ENCODE results near the gene ITPA. TPM values are rescaled to one million over a fixed set of nuclear protein-coding genes. Genes with fewer than 3 reads are reported as not detected.

Gene ITPA
- total and polyA plus RNA-seq, 2 of the 13 experiments (the other 11 are each of a cell fraction or from before 2014, with no cell fraction given): 60.1 to 103 TPM

DNA sequence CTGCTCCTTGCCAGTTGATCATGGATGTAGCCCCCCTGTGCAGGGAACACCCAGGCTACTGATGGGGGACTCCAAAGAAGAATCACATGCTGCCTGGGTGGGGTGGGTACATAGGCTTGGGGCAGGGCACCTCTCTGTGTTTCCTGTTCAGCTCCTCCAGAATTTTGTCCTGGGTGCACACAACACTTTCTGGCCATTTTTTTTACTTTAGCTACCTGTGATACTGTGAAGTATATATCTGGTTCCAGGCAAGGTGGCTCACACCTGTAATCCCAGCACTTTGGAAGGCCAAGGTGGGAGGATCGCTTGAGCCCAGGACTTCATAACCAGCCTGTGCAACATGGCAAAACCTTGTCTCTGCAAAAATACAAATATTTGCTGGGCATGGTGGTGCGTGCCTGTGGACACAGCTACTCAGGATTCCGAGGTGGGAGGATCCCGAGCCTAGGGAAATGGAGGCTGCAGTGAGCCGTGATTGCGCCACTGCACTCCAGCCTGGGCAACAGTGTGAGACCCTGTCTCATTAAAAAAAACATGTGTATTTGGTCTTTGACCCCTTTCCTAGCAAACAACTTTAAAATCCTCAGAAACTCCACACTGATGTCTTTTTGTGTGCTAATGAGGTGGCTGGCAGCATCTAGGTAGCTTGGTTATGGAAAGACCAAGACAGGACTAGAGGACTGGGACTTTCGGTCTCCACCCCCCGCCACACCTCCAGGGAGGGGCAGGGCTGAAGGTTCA, 15.6 kb downstream of the ITPA start (continued):
- no peak for TF ChIP-seq ZBTB7A (CRISPR knock-in tag; IDR thresholded peaks at IDR 0.05)
- peak; percentile 74; the same call in 1 of the 2 replicates for TF ChIP-seq ZNF264 (CRISPR knock-in tag; IDR thresholded peaks at IDR 0.05)
- TF ChIP-seq, protein P1, sequence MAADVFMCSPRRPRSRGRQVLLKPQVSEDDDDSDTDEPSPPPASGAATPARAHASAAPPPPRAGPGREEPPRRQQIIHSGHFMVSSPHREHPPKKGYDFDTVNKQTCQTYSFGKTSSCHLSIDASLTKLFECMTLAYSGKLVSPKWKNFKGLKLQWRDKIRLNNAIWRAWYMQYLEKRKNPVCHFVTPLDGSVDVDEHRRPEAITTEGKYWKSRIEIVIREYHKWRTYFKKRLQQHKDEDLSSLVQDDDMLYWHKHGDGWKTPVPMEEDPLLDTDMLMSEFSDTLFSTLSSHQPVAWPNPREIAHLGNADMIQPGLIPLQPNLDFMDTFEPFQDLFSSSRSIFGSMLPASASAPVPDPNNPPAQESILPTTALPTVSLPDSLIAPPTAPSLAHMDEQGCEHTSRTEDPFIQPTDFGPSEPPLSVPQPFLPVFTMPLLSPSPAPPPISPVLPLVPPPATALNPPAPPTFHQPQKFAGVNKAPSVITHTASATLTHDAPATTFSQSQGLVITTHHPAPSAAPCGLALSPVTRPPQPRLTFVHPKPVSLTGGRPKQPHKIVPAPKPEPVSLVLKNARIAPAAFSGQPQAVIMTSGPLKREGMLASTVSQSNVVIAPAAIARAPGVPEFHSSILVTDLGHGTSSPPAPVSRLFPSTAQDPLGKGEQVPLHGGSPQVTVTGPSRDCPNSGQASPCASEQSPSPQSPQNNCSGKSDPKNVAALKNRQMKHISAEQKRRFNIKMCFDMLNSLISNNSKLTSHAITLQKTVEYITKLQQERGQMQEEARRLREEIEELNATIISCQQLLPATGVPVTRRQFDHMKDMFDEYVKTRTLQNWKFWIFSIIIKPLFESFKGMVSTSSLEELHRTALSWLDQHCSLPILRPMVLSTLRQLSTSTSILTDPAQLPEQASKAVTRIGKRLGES (CRISPR knock-in tag; IDR thresholded peaks at IDR 0.05; ENCODE audit: borderline replicate concordance): no peak
- TF ChIP-seq, protein P2, sequence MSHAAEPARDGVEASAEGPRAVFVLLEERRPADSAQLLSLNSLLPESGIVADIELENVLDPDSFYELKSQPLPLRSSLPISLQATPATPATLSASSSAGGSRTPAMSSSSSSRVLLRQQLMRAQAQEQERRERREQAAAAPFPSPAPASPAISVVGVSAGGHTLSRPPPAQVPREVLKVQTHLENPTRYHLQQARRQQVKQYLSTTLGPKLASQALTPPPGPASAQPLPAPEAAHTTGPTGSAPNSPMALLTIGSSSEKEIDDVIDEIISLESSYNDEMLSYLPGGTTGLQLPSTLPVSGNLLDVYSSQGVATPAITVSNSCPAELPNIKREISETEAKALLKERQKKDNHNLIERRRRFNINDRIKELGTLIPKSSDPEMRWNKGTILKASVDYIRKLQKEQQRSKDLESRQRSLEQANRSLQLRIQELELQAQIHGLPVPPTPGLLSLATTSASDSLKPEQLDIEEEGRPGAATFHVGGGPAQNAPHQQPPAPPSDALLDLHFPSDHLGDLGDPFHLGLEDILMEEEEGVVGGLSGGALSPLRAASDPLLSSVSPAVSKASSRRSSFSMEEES (CRISPR knock-in tag; IDR thresholded peaks at IDR 0.05): peak; percentile 73
- no peak for TF ChIP-seq TAF15 (IDR thresholded peaks at IDR 0.05; ENCODE audit: low read depth, low read length, poor library complexity, severe bottlenecking)
- 0 out of 2 replicates have a peak, but pooled peaks have one; percentile 26 for TF ChIP-seq ZFX (CRISPR knock-in tag; IDR thresholded peaks at IDR 0.05; ENCODE audit: low read depth)

DNA sequence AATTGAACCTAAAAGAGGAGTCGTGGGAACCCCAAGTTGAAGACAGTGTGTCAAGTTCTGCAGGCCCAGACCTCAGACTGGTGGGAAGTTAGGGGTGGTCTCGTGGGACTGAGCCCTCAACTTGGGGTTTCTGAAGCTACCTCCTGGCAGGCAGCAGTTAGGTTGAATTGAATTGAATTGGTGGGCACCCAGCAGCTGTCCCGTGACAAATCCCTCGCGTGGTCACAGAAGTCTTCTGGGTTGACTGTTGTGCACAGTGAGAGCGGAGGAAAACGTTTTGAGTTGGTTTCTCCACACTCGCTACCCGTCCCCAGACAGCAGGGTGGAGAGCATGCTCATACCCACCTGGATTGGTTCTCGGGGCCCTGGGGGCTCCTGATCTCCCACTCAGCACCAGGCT, 16.8 kb downstream of the ITPA start:
- 91% methylated on average over 10 of the region's 10 CpGs for WGBS (ENCODE audit: low lambda C conversion rate)
- TF ChIP-seq ATF1 (CRISPR knock-in tag; IDR thresholded peaks at IDR 0.05): no peak
- no peak for TF ChIP-seq POGZ (CRISPR knock-in tag; IDR thresholded peaks at IDR 0.05)
- TF ChIP-seq ZNF331 (CRISPR knock-in tag; IDR thresholded peaks at IDR 0.05): no peak
- no peak for TF ChIP-seq TBX3 (IDR thresholded peaks at IDR 0.05; ENCODE audit: borderline replicate concordance)
- TF ChIP-seq ZNF441 (CRISPR knock-in tag; IDR thresholded peaks at IDR 0.05; ENCODE audit: borderline replicate concordance): no peak
- no peak for TF ChIP-seq NONO (IDR thresholded peaks at IDR 0.05)
- no peak for TF ChIP-seq NONO (CRISPR knock-in tag; conservative IDR thresholded peaks at IDR 0.05)
- TF ChIP-seq, protein P3, sequence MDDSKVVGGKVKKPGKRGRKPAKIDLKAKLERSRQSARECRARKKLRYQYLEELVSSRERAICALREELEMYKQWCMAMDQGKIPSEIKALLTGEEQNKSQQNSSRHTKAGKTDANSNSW (CRISPR knock-in tag; IDR thresholded peaks at IDR 0.05; ENCODE audit: borderline replicate concordance): 0 out of 2 replicates have a peak, but pooled peaks have one; percentile 52
- TF ChIP-seq ZNF224 (CRISPR knock-in tag; IDR thresholded peaks at IDR 0.05): no peak
- TF ChIP-seq PHF20 (CRISPR knock-in tag; IDR thresholded peaks at IDR 0.05): no peak
- TF ChIP-seq, protein P4, sequence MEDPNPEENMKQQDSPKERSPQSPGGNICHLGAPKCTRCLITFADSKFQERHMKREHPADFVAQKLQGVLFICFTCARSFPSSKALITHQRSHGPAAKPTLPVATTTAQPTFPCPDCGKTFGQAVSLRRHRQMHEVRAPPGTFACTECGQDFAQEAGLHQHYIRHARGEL (CRISPR knock-in tag; IDR thresholded peaks at IDR 0.05): 0 out of 2 replicates have a peak, but pooled peaks have one; percentile 35
- TF ChIP-seq TEAD3 (CRISPR knock-in tag; optimal IDR thresholded peaks at IDR 0.05; ENCODE audit: borderline replicate concordance): peak; percentile 4
- no peak for TF ChIP-seq ZNF572 (CRISPR knock-in tag; IDR thresholded peaks at IDR 0.05)

More for the DNA sequence above, 16.8 kb downstream of the ITPA start:
- Histone ChIP-seq H3K27ac (ENCODE audit: extremely low read length, insufficient read depth, low read length) (peak overlapping the region; percentile 3), H3K4me3 (replicated peaks in 1 of 3; ENCODE audit: insufficient read depth in 1 of 3, low read depth in 2 of 3, low read length in 3 of 3) (no peak overlapping the region), H2AFZ (ENCODE audit: low read length) (no peak overlapping the region), H4K20me1 (ENCODE audit: insufficient read depth, low read length) (no peaks in the 10 kb centered on the region), H3K9me3 (ENCODE audit: low read length) (no peaks in the 10 kb centered on the region), H3K27me3 (ENCODE audit: control insufficient read depth in 1 of 2, insufficient read depth in 2 of 2, low read length in 2 of 2) (no peaks in the 10 kb centered on the region), H3K9ac (ENCODE audit: insufficient read depth, low read depth, low read length) (no peak overlapping the region), H3K4me1 (ENCODE audit: insufficient read depth, low read length) (peaks cover 65% of the 10 kb centered on the region), H3K4me2 (ENCODE audit: low read depth, low read length) (no peak overlapping the region), H3K36me3 (replicated peaks in 1 of 2; ENCODE audit: control insufficient read depth in 1 of 2, insufficient read depth in 2 of 2, low read length in 2 of 2) (peaks cover 9 to 22% of the 10 kb centered on the region in 2 experiments; a peak in 4 of 5 replicates), H3K79me2 (ENCODE audit: insufficient read depth, low read length) (no peaks in the 10 kb centered on the region)
- DNase-seq (ENCODE audit: low spot score): no peak
- in situ Hi-C loops (cut with HindIII; ENCODE audit: extremely low pct_ligation_motif_present, low pct_unique_long_range_greater_than_20kb) (no loop called here), intact Hi-C loops (cut with micrococcal nuclease; ENCODE audit: unreplicated experiment) (no loop called here)
- BruUV-seq (replicated peaks): no TSS peak
- no peak for FAIRE-seq
- ChIA-PET POLR2A (interaction anchor here (1.8 to 9.2 kb wide), 2 partner anchors 14 to 67 kb away, joined by 4 to 149 read pairs; partner anchors contain the start of genes FASTKD5, ITPA and UBOX5), CTCF (ENCODE audit: low intra/inter-chr PET ratio, low total read pairs) (no interaction called here)
- ATAC-seq: no peak

Measured in HepG2 (cell line).